Adipocyte (in vitro differentiated cells): ENCODE measurements around the gene GPR89A.
"Not testable (repeated sequence)": the region's sequence is repeated elsewhere in the genome, so short reads cannot be mapped to it uniquely, and the experiment has no call there.

Source experiments
- DNase-seq: peaks from one replicate; pipeline ENCODE4 v3.0.0-alpha.2; 2015; ENCODE audit warnings: low read depth
- H3K27me3 ChIP-seq: replicated peaks from 2 replicates; pipeline ENCODE4 v1.7.0; 2013; ENCODE audit warnings: mild to moderate bottlenecking, low read length, moderate library complexity; ENCODE audit not compliant: control insufficient read depth, insufficient read depth
- H3K36me3 ChIP-seq: 2 replicates; pipeline ENCODE4 v1.7.0; 2013; ENCODE audit warnings: low read length, mild to moderate bottlenecking, moderate library complexity; ENCODE audit not compliant: control insufficient read depth, insufficient read depth, severe bottlenecking
- H3K4me1 ChIP-seq: 2 replicates; pipeline ENCODE4 v1.7.0; 2013; ENCODE audit warnings: mild to moderate bottlenecking, low read length, moderate library complexity; ENCODE audit not compliant: control insufficient read depth, insufficient read depth
- H3K4me3 ChIP-seq: 2 replicates; pipeline ENCODE4 v1.7.0; 2013; ENCODE audit warnings: mild to moderate bottlenecking, low read length, moderate library complexity
- H3K9ac ChIP-seq: 2 replicates; pipeline ENCODE4 v1.7.0; 2013; ENCODE audit warnings: mild to moderate bottlenecking, low read length, moderate library complexity
- H3K9me3 ChIP-seq: 2 replicates; pipeline ENCODE4 v1.7.0; 2013; ENCODE audit warnings: mild to moderate bottlenecking, low read length, moderate library complexity; ENCODE audit not compliant: control insufficient read depth

Gene GPR89A

DNA sequence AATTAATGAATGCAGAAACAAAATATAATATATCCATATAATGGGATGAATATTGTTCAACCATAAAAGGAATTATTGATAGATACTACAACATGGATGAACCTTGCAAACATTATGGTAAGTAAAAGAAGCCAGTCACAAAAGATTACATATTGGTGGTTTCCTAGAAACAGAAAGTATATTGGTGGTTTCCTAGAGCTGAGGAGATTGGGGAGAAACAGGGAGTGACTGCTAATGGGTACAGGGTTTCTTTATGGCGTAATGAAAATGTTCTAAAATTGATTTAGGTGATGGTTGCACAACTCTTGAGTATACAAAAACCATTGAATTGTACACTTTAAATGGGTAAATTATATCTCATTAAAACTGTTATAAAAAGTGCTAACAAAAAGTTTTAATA, 14.4 kb downstream of the GPR89A start:
- not testable (repeated sequence) for H3K4me1 ChIP-seq, H3K9ac ChIP-seq, H3K27me3 ChIP-seq, H3K4me3 ChIP-seq, H3K36me3 ChIP-seq, DNase-seq, H3K9me3 ChIP-seq

DNA sequence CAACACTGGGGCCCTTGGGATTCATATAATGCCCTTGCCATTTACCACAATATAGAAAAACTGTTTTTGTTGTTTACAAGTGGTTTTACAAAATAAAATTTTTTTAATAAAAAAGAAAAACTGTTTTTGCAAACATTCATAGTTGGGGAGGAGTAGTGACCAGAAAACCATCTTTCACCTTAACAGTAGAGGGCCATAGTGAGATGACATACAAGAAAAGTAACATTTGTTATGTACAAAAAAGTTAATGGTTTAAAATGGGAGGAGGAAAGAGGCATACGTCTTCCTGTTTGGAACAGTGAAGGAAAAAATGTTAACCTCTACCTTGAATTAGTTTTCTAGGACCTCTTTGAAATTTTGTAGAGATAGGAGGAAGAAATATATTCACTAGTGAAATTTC, 28.4 kb downstream of the GPR89A start:
- H3K36me3 ChIP-seq, H3K9me3 ChIP-seq, H3K4me1 ChIP-seq, H3K4me3 ChIP-seq, DNase-seq, H3K9ac ChIP-seq, H3K27me3 ChIP-seq: not testable (repeated sequence)

DNA sequence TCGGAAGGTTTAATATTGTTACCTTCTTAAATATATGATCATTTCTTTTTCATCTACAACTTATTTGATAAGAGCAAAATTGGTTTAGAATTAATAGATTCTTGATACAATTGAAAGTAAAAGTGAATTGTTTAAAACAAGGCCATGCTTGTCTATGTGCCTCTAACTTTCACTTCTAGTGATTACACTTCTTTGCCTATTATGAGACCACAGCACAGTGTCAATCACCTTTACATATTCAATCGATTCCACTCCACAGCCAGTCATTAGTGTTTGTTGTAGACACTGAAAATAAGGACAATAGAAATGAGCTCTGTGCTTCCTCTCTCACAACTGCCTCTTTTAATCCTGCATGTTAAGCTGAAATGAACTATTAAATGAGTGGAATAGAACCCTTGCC, 34.1 kb downstream of the GPR89A start:
- H3K36me3 ChIP-seq, H3K9me3 ChIP-seq, H3K4me3 ChIP-seq, DNase-seq, H3K4me1 ChIP-seq, H3K27me3 ChIP-seq, H3K9ac ChIP-seq: not testable (repeated sequence)

DNA sequence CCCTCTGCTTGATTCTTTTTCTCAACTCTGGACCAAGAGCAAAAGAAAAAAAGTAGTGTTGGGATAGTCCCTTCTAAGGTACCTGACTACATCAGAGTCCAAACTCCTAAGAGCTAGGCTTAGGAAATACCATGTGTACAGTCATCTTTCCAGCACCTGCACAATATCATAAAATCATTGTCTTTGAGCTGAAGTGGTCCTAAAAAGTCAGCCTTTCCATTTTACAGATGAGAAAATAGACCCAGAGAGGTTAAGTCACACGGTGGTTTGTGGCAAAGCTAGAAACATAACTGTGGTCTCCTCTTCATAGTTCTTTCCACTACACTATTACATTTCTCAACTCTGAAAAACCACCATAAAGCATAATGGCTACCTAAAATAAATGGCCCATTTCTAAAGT, 36.2 kb downstream of the GPR89A start:
- H3K4me3 ChIP-seq, DNase-seq, H3K4me1 ChIP-seq, H3K27me3 ChIP-seq, H3K9ac ChIP-seq, H3K36me3 ChIP-seq, H3K9me3 ChIP-seq: not testable (repeated sequence)

DNA sequence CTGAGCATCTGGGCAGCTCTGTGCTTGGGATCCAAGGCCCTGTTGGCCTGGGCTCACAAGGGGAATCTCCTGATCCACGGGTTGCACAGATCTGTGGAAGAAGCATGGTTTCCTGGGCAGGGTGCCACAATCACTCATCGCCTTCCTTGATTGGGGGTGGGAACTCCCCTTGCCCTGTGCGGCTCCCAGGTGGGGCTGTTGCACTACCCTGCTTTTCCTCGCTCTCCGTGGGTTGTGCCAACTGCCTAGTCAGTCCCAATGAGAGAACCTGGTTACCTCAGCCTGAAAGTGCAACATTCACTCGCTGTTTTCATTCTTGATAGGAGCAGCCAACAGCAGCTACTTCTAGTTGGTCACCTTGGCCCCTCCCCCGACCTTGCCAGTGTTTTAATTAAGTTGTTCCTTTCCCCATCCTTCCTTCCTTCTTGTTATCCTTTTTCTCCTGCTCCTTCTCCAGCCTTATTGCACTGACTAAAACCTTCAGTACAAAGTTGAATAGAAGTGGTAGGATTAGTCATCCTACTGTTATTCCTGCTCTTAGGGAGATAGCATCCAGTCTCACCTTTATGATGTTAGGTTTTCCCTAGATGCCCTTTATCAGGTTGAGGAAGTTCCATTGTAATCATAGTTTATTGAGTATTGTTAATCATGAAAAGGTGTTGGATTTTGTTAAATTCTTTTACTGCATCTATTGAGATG, 48.6 kb downstream of the GPR89A start:
- not testable (repeated sequence) for DNase-seq, H3K4me3 ChIP-seq, H3K9ac ChIP-seq, H3K27me3 ChIP-seq, H3K36me3 ChIP-seq, H3K4me1 ChIP-seq, H3K9me3 ChIP-seq

DNA sequence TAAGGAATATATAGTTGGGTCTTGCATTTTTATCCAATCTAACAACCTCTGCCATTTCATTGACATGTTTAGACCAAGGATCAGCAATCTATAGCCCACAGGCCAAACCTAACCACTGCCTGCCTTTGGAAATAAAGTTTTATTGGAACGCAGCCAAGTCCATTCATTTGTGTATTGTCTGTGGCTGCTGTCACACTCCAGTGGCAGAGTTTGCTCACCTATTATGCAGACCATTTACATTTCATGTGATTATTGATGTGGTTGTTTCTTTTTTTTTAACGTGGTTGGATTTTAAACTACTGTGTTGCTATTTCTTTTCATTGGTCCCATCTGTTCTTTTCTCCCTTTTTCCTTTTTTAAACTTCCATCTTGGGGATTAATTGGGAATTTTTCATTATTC, 54.7 kb downstream of the GPR89A start:
- H3K9me3 ChIP-seq, H3K27me3 ChIP-seq, H3K9ac ChIP-seq, DNase-seq, H3K36me3 ChIP-seq, H3K4me1 ChIP-seq, H3K4me3 ChIP-seq: not testable (repeated sequence)

DNA sequence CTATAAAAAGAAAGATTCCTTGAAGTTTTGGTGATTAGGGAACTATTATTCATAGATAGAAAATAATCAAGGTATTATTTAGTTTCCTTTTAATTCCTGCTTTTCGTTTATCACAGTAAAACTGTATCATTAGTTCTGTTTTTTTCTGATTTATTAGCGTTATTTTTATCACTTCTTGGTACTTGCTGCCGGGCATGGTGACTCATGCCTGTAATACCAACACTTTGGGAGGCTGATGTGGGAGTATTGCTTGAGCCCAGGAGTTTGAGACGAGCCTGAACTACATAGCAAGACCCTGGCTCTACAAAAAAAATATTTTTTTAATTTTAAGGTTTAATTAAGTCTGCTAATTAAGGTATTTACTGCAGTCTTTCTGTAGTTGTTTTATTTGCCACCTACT, 57.2 kb downstream of the GPR89A start:
- not testable (repeated sequence) for H3K4me3 ChIP-seq, DNase-seq, H3K27me3 ChIP-seq, H3K4me1 ChIP-seq, H3K9ac ChIP-seq, H3K9me3 ChIP-seq, H3K36me3 ChIP-seq

DNA sequence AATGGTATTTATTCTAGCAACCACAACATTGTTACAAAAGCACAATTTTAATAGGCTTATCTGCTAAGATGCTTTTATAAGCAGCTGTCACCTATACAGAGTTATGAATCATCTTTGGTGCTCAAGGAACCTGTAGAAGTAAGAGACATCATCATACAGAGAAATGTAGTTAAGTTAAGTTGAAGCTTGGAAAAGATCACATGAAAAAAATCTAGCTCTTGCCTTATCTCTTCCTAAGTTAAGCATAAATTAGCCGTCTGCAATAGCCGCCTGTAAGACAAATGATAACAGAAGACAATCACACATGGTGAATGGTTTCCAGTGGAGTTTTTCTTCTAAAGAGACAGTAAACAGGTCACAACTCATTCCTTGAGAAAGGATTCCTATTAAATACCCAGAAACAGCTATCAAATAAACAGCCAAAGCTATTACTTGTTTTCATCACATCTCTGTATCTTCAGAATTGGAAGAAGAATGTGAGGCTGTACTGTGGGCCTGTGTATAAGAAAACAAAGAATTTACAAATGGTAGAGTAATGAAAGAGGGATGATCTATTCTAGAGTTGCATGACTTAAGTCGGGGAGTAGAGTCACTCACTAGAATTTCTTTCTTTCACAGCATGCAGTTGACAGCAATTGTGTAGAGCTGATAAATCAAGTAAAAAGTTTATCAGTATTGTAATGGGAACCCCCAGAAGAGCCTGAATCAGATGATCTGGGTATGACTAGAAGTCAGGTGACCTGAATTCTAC, 63.4 kb downstream of the GPR89A start:
- not testable (repeated sequence) for H3K9ac ChIP-seq, H3K4me3 ChIP-seq, H3K27me3 ChIP-seq, H3K4me1 ChIP-seq, DNase-seq, H3K9me3 ChIP-seq, H3K36me3 ChIP-seq

DNA sequence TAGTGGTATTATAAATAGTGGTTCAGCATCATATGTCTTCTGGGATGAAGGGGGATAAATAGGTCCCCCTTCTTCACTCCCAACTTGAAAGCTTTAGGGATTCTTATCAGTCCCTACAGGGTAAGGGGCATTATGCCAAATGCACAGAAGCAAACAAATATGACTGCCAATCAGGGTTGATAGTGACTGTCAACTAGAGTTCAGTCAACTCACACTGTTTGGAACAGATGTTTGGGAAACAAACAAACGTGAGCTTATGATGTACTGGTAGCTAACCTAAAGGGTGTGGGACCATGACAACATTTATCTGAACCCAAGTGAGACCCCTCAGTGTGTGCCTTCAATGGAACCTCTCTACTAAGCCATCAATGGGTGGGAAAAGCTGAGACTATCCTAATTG, 65.4 kb downstream of the GPR89A start:
- H3K4me1 ChIP-seq, H3K27me3 ChIP-seq, H3K9ac ChIP-seq: not testable (repeated sequence)

DNA sequence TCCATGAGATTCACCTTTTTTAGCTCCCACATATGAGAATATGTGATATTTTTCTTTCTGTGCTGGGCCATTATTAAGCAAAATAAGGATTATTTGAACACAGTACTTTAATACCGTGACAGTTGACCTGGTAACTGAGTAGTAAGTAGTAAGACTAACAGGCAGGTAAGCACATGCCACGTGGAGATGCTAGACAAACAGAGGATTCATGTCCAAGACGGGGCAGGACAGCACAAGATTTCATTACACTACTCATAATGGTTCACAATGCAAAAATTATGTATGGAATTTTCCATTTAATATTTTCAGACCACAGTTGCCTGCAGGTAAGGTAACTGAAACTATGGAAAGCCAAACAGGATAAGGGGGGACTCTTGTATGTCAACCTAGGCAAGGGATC, 77.1 kb downstream of the GPR89A start:
- H3K4me1 ChIP-seq, result not testable (repeated sequence)

More for the DNA sequence above, 65.4 kb downstream of the GPR89A start:
- H3K4me3 ChIP-seq, H3K36me3 ChIP-seq, H3K9me3 ChIP-seq, DNase-seq: not testable (repeated sequence)

DNA sequence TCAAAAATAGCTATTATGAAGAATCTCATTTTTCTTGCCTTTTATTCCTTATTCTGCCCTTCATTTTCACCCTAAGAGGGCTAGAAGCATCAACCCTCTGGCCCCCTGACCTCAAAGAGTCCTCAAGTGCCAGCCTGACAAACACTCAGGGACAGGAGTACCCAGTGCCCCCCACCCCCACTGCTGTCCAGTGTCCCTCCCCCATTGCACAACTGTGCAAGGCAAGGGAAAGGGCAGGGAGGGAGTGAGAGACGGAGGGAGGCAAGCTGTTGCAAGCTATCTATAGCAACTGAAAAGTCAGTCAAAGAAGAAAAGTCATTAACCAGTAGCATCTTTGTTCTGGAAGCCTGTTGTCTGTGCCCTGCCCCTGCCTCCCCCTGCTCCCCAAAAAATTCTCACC, 78.3 kb downstream of the GPR89A start:
- not testable (repeated sequence) for H3K9me3 ChIP-seq, DNase-seq, H3K27me3 ChIP-seq, H3K9ac ChIP-seq, H3K36me3 ChIP-seq, H3K4me3 ChIP-seq
- peaks cover 13% of the 10 kb centered on the region for H3K4me1 ChIP-seq

More for the DNA sequence above, 77.1 kb downstream of the GPR89A start:
- H3K27me3 ChIP-seq, H3K9me3 ChIP-seq, H3K9ac ChIP-seq, H3K36me3 ChIP-seq, DNase-seq, H3K4me3 ChIP-seq: not testable (repeated sequence)

DNA sequence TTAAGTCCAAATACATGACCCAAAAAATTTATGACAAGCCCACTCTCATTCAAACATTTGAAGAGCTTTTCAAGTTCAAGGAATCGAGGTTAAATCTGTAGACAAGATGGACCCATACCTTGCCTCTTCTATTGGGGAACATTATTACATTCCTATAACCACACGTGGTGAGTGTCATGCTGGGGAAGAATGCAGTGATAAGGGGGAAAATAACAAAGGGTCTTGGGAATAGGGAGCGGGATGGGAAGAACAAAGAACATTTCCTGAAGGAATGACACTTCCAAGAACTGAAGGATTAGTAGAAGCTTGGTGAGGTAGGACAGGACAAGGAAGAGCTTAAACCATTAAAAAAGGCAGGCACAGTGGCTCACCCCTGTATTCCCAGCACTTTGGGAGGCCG, 80.5 kb downstream of the GPR89A start:
- Histone ChIP-seq H3K4me3 (no peak overlapping the region), H3K36me3 (no peaks in the 10 kb centered on the region), H3K4me1 (peaks cover 23% of the 10 kb centered on the region), H3K27me3 (no peaks in the 10 kb centered on the region), H3K9ac (no peak overlapping the region), H3K9me3 (no peaks in the 10 kb centered on the region)
- no peak for DNase-seq
